Ishikawa (cell line): ENCODE data around the gene ZMYND10.

ENCODE experiments used
- CEBPB ChIP-seq: IDR thresholded peaks from 2 replicates; pipeline ENCODE4 v1.6.1; 2012
- CREB1 ChIP-seq: IDR thresholded peaks from 2 replicates; pipeline ENCODE4 v1.6.1; 2012; ENCODE audit warnings: low read depth
- EGR1 ChIP-seq: IDR thresholded peaks from 2 replicates; pipeline ENCODE4 v1.6.1; 2012
- EP300 ChIP-seq: IDR thresholded peaks from 2 replicates; pipeline ENCODE4 v1.6.1; 2012; ENCODE audit warnings: borderline replicate concordance
- FOXM1 ChIP-seq: IDR thresholded peaks from 2 replicates; pipeline ENCODE4 v1.6.1; 2012; ENCODE audit warnings: low read depth, borderline replicate concordance
- NFIC ChIP-seq: IDR thresholded peaks from 2 replicates; pipeline ENCODE4 v1.6.1; 2012
- RAD21 ChIP-seq: IDR thresholded peaks from 2 replicates; pipeline ENCODE4 v1.6.1; 2012; ENCODE audit warnings: low read depth
- REST ChIP-seq: IDR thresholded peaks from 2 replicates; pipeline ENCODE4 v1.6.1; 2012; ENCODE audit warnings: low read depth, mild to moderate bottlenecking
- TAF1 ChIP-seq: IDR thresholded peaks from 2 replicates; pipeline ENCODE4 v1.6.1; 2012; ENCODE audit warnings: low read depth, mild to moderate bottlenecking
- TCF12 ChIP-seq: IDR thresholded peaks from 2 replicates; pipeline ENCODE4 v1.6.1; 2012; ENCODE audit warnings: low read depth
- TEAD4 ChIP-seq: IDR thresholded peaks from 2 replicates; pipeline ENCODE4 v1.6.1; 2012
- USF1 ChIP-seq: IDR thresholded peaks from 2 replicates; pipeline ENCODE4 v1.6.1; 2012
- YY1 ChIP-seq: IDR thresholded peaks from 2 replicates; pipeline ENCODE4 v1.6.1; 2012; ENCODE audit warnings: low read depth
- ZBTB7A ChIP-seq: IDR thresholded peaks from 2 replicates; pipeline ENCODE4 v1.6.1; 2012; ENCODE audit warnings: low read depth
- TF ChIP-seq, protein P1 (sequence below): IDR thresholded peaks from 2 replicates; pipeline ENCODE4 v1.6.1; 2012

The ZMYND10 gene

DNA sequence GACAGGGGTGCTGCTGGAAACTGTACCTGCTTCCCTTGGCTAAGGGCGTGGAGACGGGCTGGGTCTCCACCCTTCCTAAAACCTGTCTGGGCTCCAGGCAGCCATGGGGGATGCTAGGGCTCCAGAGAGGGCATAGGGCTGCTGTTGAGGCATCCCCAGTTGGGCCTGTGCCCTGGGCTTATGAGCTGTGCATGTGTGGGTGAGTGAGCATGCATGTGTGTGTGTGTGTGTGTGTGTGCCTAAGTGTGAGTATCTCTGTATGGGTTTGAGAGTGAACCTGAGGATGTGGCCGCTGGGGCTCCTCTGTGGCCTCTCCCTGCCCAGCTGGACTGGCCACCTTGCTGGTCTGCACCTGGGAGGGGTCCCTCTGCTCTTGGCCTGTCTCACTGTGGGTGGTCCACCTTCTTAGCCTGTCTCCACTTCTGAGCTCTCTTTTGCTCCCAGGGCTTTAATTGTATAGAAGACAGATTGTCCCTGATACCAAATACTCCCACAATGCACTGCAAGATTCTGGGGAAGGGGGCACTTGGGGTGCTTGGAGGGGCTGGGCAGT lies 25.7 kb upstream of the ZMYND10 start:
- no peak for TF ChIP-seq YY1
- TF ChIP-seq, protein P1, sequence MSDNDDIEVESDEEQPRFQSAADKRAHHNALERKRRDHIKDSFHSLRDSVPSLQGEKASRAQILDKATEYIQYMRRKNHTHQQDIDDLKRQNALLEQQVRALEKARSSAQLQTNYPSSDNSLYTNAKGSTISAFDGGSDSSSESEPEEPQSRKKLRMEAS = no peak
- TF ChIP-seq TCF12 = no peak
- TF ChIP-seq USF1 = no peak
- TF ChIP-seq REST = no peak
- TF ChIP-seq EP300 = no peak
- TF ChIP-seq EGR1 = no peak
- TF ChIP-seq RAD21 = no peak
- TF ChIP-seq TEAD4 = no peak
- no peak for TF ChIP-seq CEBPB
- no peak for TF ChIP-seq NFIC
- TF ChIP-seq TAF1 = no peak
- TF ChIP-seq FOXM1 = no peak
- no peak for TF ChIP-seq ZBTB7A
- no peak for TF ChIP-seq CREB1

DNA sequence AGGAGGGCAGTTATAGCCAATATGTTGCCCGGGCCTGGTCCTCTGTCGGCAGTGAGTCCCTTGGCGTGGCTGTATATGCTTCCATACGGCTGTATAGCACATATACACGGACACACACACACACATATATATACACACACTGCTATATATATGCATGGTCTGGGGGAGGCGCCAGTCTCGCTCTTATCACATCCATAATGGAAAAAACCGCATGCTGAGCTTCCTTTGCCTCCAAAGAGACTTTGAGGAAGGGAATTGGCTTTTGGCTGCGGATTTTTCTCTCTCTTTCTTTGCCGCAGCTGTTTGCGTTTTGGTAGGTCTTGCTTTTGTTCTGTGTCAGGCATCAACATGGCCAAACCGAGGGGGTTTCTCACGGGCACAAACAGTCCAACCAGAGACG lies 25.1 kb upstream of the ZMYND10 start:
- TF ChIP-seq REST = no peak
- peak; percentile 64 for TF ChIP-seq RAD21

DNA sequence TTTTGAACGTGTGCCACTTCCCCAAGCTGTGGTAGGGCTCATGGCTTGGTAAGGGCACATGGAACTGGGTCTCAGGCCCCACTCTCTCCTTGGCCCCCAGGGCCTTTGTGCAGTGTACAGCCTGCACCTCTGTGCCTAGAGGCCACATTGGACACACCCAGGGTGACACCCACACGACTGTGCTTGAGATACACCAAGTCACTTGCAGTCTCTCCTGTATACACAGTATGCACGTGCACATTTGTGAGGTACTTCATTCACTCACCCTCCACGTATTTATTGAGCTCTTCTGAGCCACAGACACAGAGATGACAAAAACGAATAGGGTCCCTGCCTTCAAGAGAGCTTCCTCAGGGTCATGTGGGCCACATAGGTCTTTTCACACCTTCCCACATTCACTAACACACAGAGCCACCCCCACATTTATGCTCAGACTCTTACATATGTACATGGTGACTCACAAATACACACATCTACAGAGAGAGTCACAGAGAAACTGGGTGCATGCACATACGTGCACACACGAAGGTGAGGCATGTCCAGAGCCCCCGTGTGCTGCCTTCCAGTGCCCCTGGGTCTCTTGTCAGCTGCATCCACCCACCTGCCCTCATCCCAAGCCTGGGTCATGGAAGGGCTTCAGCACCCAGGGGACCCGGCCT lies 23.6 kb upstream of the ZMYND10 start:
- TF ChIP-seq EGR1 (no peak), TCF12 (no peak), TEAD4 (no peak), YY1 (no peak), REST (no peak), RAD21 (no peak), USF1 (no peak), TAF1 (no peak), CEBPB (no peak), ZBTB7A (no peak), EP300 (no peak), FOXM1 (no peak)
- TF ChIP-seq, protein P1 = no peak

- TF ChIP-seq CREB1 = no peak
- no peak for TF ChIP-seq NFIC
- TF ChIP-seq EP300 = no peak
- TF ChIP-seq YY1 = no peak
- no peak for TF ChIP-seq TCF12
- no peak for TF ChIP-seq RAD21
- TF ChIP-seq TEAD4 = no peak
- TF ChIP-seq, protein P1 = no peak
- no peak for TF ChIP-seq EGR1
- no peak for TF ChIP-seq CEBPB
Observed at GRCh38 chr3:50365842-50366220, 20.3 kb upstream of the ZMYND10 start.
